ENCODE results near the gene CACNA1C. TPM values are rescaled to one million over a fixed set of nuclear protein-coding genes. Genes with fewer than 3 reads are reported as not detected.
A peak's percentile ranks its signal among the peaks of the same experiment; 100 is the strongest.

Gene CACNA1C
- total and polyA plus RNA-seq, 2 of the 4 experiments (the other 2 are of a cell fraction), result 1.6 to 2.6 TPM

GRCh38 chr12:2247120-2247519 lies 194.3 kb downstream of the CACNA1C start:
- DNase-seq (no peak), ATAC-seq (ENCODE audit: low read depth) (no peak)
- no TSS peak for BruUV-seq (replicated peaks)
- H3K4me1 ChIP-seq (ENCODE audit: control insufficient read depth, insufficient read depth, low read length), result peaks cover 56% of the 10 kb centered on the region
- WGBS, 2 experiments (ENCODE audit: extremely low coverage in 2 of 2, insufficient read length in 1 of 2), result 75% methylated on average over 4 of the region's 7 CpGs; no CpG with 5 or more reads in 1 of the 2 experiments
- peaks cover 9 to 54% of the 10 kb centered on the region in 2 experiments; a peak in 3 of 4 replicates for H3K79me1 ChIP-seq (ENCODE audit: low read depth in 1 of 2, low read length in 2 of 2)
- peak overlapping the region; percentile 83 for H2AK5ac ChIP-seq (ENCODE audit: low read depth, low read length)
- peak overlapping the region; percentile 60 to 70 for H4K8ac ChIP-seq (ENCODE audit: low read depth in 2 of 2, low read length in 2 of 2)
- H3K9me3 ChIP-seq (ENCODE audit: control insufficient read depth, insufficient read depth, low read length), result no peaks in the 10 kb centered on the region
- intact Hi-C loops (cut with micrococcal nuclease) (no loop called here), dilution Hi-C loops (cut with HindIII; ENCODE audit: low sequenced_read_pairs, unreplicated experiment) (no loop called here), in situ Hi-C loops (cut with MboI; ENCODE audit: low sequenced_read_pairs) (no loop called here)
- peak overlapping the region; percentile 59; the same call in 1 of the 2 replicates for H3K56ac ChIP-seq (ENCODE audit: extremely low read depth, insufficient read depth, low read length)
- peak overlapping the region; percentile 77 for H2BK5ac ChIP-seq (ENCODE audit: low read depth, low read length, poor library complexity, severe bottlenecking)
- peak overlapping the region; percentile 50 for H3K27ac ChIP-seq (ENCODE audit: insufficient read depth, low read length)
- peaks cover 50% of the 10 kb centered on the region for H3K9me1 ChIP-seq (ENCODE audit: insufficient read depth, low read length)
- no peaks in the 10 kb centered on the region for H3K36me3 ChIP-seq (ENCODE audit: control insufficient read depth, insufficient read depth, low read length)
- no peak overlapping the region for H3K23ac ChIP-seq (ENCODE audit: low read depth, low read length)
- H2AFZ ChIP-seq (replicated peaks; ENCODE audit: low read length, poor library complexity), result no peak overlapping the region
- peak overlapping the region; percentile 63 for H3K18ac ChIP-seq (ENCODE audit: low read depth, low read length)
- no peak overlapping the region for H3K4me2 ChIP-seq (ENCODE audit: low read depth, low read length)
- peak overlapping the region; percentile 93 for H2BK120ac ChIP-seq (ENCODE audit: low read depth, low read length)
- peak overlapping the region; percentile 78; the same call in 1 of the 2 replicates for H3K14ac ChIP-seq (replicated peaks; ENCODE audit: low read depth, low read length)
- TF ChIP-seq FOS (IDR thresholded peaks at IDR 0.05; ENCODE audit: low read depth, low read length) (no peak), RAD21 (IDR thresholded peaks at IDR 0.05; ENCODE audit: low read length) (no peak), NFE2L2 (IDR thresholded peaks at IDR 0.05; ENCODE audit: low read depth, low read length) (no peak), CHD1 (IDR thresholded peaks at IDR 0.05; ENCODE audit: low read depth, low read length) (no peak), POLR2A (IDR thresholded peaks at IDR 0.05; ENCODE audit: low read depth, low read length) (no peak)
- POLR2A ChIA-PET (ENCODE audit: unreplicated experiment), result no interaction called here
- H3K9ac ChIP-seq (ENCODE audit: low read depth, low read length), result no peak overlapping the region
- H3K4ac ChIP-seq (ENCODE audit: low read depth, low read length), result peak overlapping the region; percentile 80
- H3K27me3 ChIP-seq (ENCODE audit: control insufficient read depth, insufficient read depth, low read length), result no peaks in the 10 kb centered on the region
- H3K4me3 ChIP-seq (ENCODE audit: insufficient read depth, low read depth, low read length), result no peak overlapping the region
- H4K5ac ChIP-seq (ENCODE audit: low read depth, low read length), result peak overlapping the region; percentile 73
- 0 out of 2 replicates have a peak, but pooled peaks cover 3% of the 10 kb centered on the region for H4K20me1 ChIP-seq (ENCODE audit: insufficient read depth, low read length)
- H4K91ac ChIP-seq (ENCODE audit: insufficient read depth, low read depth, low read length), result peak overlapping the region; percentile 88
- CTCF ChIA-PET, result no interaction called here
- peak overlapping the region; percentile 88; the same call in 2 of the 3 replicates for H2BK15ac ChIP-seq (ENCODE audit: low read depth, low read length)
- H2AK9ac ChIP-seq (replicated peaks; ENCODE audit: low read depth, low read length, poor library complexity), result no peak overlapping the region
- peak overlapping the region; percentile 91 for H2BK20ac ChIP-seq (ENCODE audit: low read depth, low read length)

All from IMR-90 (cell line).